CD8-positive, alpha-beta memory T cell (primary cell): ENCODE data around the gene IGF2R. TPM values are rescaled to one million over a fixed set of nuclear protein-coding genes. Genes with fewer than 3 reads are reported as not detected.
A peak's percentile ranks its signal among the peaks of the same experiment; 100 is the strongest.

Source experiments
- CTCF ChIA-PET: fragments of 350-600 bp; sonication (Branson Sonifier 250); formaldehyde crosslinking; loops from one replicate; lab custom pipeline; 2021; ENCODE audit warnings: antibody characterized with exemption; lab: Charles Lee
- POLR2A ChIA-PET: fragments of 350-600 bp; sonication (Branson Sonifier 250); formaldehyde crosslinking; loops from one replicate; lab custom pipeline; 2021; ENCODE audit warnings: antibody characterized with exemption; lab: Charles Lee
- DNase-seq, 5 donors: peaks; one replicate each; pipeline versions ENCODE4 v3.0.0 to v3.0.0-alpha.2; 2020 to 2022; ENCODE audit warnings: mixed read lengths in 1 of 5
- H3K27ac ChIP-seq: one replicate; pipeline ENCODE4 v1.7.0; 2013; ENCODE audit warnings: low read depth, mild to moderate bottlenecking, low read length, moderate library complexity
- H3K27me3 ChIP-seq: 2 replicates; pipeline ENCODE4 v1.7.0; 2013; ENCODE audit warnings: low read length, mild to moderate bottlenecking; ENCODE audit not compliant: insufficient read depth, poor library complexity, severe bottlenecking
- H3K36me3 ChIP-seq: 2 replicates; pipeline ENCODE4 v1.7.0; 2013; ENCODE audit warnings: mild to moderate bottlenecking, low read length, moderate library complexity; ENCODE audit not compliant: insufficient read depth
- H3K4me1 ChIP-seq: 2 replicates; pipeline ENCODE4 v1.7.0; 2013; ENCODE audit warnings: mild to moderate bottlenecking, low read length, moderate library complexity; ENCODE audit not compliant: insufficient read depth
- H3K4me3 ChIP-seq: 2 replicates; pipeline ENCODE4 v1.7.0; 2013; ENCODE audit warnings: mild to moderate bottlenecking, low read length
- H3K9me3 ChIP-seq: 2 replicates; pipeline ENCODE4 v1.7.0; 2013; ENCODE audit warnings: mild to moderate bottlenecking, low read length
- H3K27ac Mint-ChIP-seq, 8 donors: one replicate each; pipeline ENCODE4 v1.8.0; 2020 to 2021; ENCODE audit warnings: mixed read lengths in 8 of 8, mild to moderate bottlenecking in 6 of 8, inconsistent platforms in 3 of 8, moderate library complexity in 3 of 8
- H3K27me3 Mint-ChIP-seq, 2 donors: one replicate each; pipeline ENCODE4 v1.8.0; 2020 to 2021; ENCODE audit warnings: mixed read lengths in 2 of 2, mild to moderate bottlenecking in 1 of 2, moderate library complexity in 1 of 2
- H3K36me3 Mint-ChIP-seq, 3 donors: one replicate each; pipeline ENCODE4 v1.8.0; 2020 to 2021; ENCODE audit warnings: mixed read lengths in 3 of 3, inconsistent platforms in 1 of 3, mild to moderate bottlenecking in 1 of 3
- H3K4me1 Mint-ChIP-seq, 3 donors: one replicate each; pipeline ENCODE4 v1.8.0; 2020 to 2021; ENCODE audit warnings: mixed read lengths in 3 of 3, inconsistent platforms in 1 of 3, mild to moderate bottlenecking in 1 of 3
- H3K4me3 Mint-ChIP-seq, 7 donors: one replicate each; pipeline ENCODE4 v1.8.0; 2020 to 2021; ENCODE audit warnings: mixed read lengths in 7 of 7, mild to moderate bottlenecking in 6 of 7, moderate library complexity in 4 of 7, inconsistent platforms in 2 of 7
- H3K9me3 Mint-ChIP-seq, 5 donors: one replicate each; pipeline ENCODE4 v1.8.0; 2020 to 2022; ENCODE audit warnings: mixed read lengths in 5 of 5, mild to moderate bottlenecking in 3 of 5, moderate library complexity in 2 of 5, inconsistent platforms in 1 of 5
- polyA plus RNA-seq: library from polyadenylated mRNA; unstranded; fragments of 300-500 nt; fragmentation: Illumina TruSeq; gene quantifications from one replicate; pipeline ENCODE4 v1.2.3, GENCODE V29; 2021
- total RNA-seq, 2 experiments: library from RNA; stranded (reverse); gene quantifications; one replicate each; pipeline ENCODE4 v1.2.3, GENCODE V29; 2021

Gene IGF2R
- total and polyA plus RNA-seq, 3 experiments from 2014 or later = 27.5 to 93.7 (median 91.4) TPM

DNA sequence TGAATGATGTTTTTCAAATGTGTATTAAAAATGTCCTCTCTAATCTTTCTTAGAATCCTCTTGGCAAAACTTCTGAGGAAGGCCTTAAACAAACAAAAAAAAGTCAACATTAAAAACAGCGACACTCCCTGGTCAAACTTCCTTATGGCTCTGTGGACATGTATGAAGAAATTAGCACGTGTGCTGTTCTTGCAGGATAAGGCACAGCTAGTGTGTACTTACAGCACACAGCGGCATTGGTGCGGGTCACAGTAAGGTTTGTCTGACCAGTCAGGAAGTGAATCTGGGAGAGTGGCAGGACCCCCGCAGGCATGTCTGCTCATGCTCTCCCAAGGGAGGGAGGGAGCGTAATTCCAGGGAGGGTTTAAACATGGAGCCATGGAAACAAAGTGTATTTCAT lies 191.6 kb downstream of the IGF2R start:
- Histone ChIP-seq H3K4me3 (no peak overlapping the region), H3K9me3 (no peaks in the 10 kb centered on the region), H3K27me3 (no peaks in the 10 kb centered on the region), H3K27ac (no peak overlapping the region), H3K4me1 (no peaks in the 10 kb centered on the region), H3K36me3 (no peaks in the 10 kb centered on the region)
- ChIA-PET POLR2A (no interaction called here), CTCF (no interaction called here)
- Mint-ChIP-seq H3K4me3 (no peak overlapping the region), H3K27ac (peak overlapping the region in 1 of 8 donors; percentile 3), H3K4me1 (no peaks in the 10 kb centered on the region), H3K36me3 (peaks cover 0 to 9% (median 1%) of the 10 kb centered on the region in 3 donors), H3K9me3 (peaks cover 0 to 7% (median 4%) of the 10 kb centered on the region in 5 donors), H3K27me3 (peaks cover 4 to 9% of the 10 kb centered on the region in 2 donors)
- DNase-seq = no peak

Other genes starting within 250 kb of the IGF2R start
- 100 to 1,000 TPM in 1 of 2 experiments, 10 to 100 TPM in 1; 95.1 to 103 TPM for gene WTAP, start 241.6 kb upstream of the IGF2R start, total RNA-seq
- 149 TPM for gene WTAP, start 241.6 kb upstream of the IGF2R start, polyA plus RNA-seq
- 10 to 100 TPM; 68.8 to 69.7 TPM for gene ACAT2, start 207.0 kb upstream of the IGF2R start, total RNA-seq
- 33.3 TPM for gene ACAT2, start 207.0 kb upstream of the IGF2R start, polyA plus RNA-seq
- 100 to 1,000 TPM; 589 to 617 TPM for gene TCP1, start 179.5 kb upstream of the IGF2R start, total RNA-seq
- 98.2 TPM for gene TCP1, start 179.5 kb upstream of the IGF2R start, polyA plus RNA-seq
- gene MRPL18, start 178.6 kb upstream of the IGF2R start, total RNA-seq = 100 to 1,000 TPM; 129 to 130 TPM
- gene MRPL18, start 178.6 kb upstream of the IGF2R start, polyA plus RNA-seq = 101 TPM
- under 1 TPM; 0.39 to 0.80 TPM for gene PNLDC1, start 168.8 kb upstream of the IGF2R start, total RNA-seq
- not detected for gene PNLDC1, start 168.8 kb upstream of the IGF2R start, polyA plus RNA-seq
- gene MAS1, start 78.1 kb upstream of the IGF2R start, total RNA-seq = not detected
- not detected for gene MAS1, start 78.1 kb upstream of the IGF2R start, polyA plus RNA-seq
- gene SLC22A1, start 152.7 kb downstream of the IGF2R start, total RNA-seq = under 1 TPM; 0.22 to 0.49 TPM
- gene SLC22A1, start 152.7 kb downstream of the IGF2R start, polyA plus RNA-seq = 0.13 TPM